Neural cell (in vitro differentiated cells): ENCODE data around the gene HS6ST3. TPM values are rescaled to one million over a fixed set of nuclear protein-coding genes. Genes with fewer than 3 reads are reported as not detected.

Experiments used
- H2AFZ ChIP-seq: fragments of 200-600, 300-800 bp; sonication (generic), shearing (Covaris generic); 2 replicates; pipeline ENCODE4 v1.6.0; 2014; ENCODE audit warnings: low read depth, mild to moderate bottlenecking, antibody characterized with exemption, low read length, moderate library complexity
- H3F3A ChIP-seq: fragments of 200-600 bp; shearing (Covaris generic); 2 replicates; pipeline ENCODE4 v1.6.1; 2016; ENCODE audit warnings: mild to moderate bottlenecking, moderate library complexity, mixed read lengths, antibody characterized with exemption, low read length; ENCODE audit not compliant: insufficient read depth, poor library complexity, severe bottlenecking
- H3K27ac ChIP-seq: fragments of 200-600, 300-800 bp; sonication (generic), shearing (Covaris generic); 2 replicates; pipeline ENCODE4 v1.5.1; 2014; ENCODE audit warnings: mild to moderate bottlenecking, low read length, moderate library complexity
- H3K27me3 ChIP-seq: fragments of 300-800, 200-600 bp; sonication (generic), shearing (Covaris generic); 2 replicates; pipeline ENCODE4 v1.6.0; 2014; ENCODE audit warnings: mild to moderate bottlenecking, low read depth, low read length, moderate library complexity; ENCODE audit not compliant: insufficient read depth
- H3K36me3 ChIP-seq: fragments of 300-800, 200-600 bp; sonication (generic), shearing (Covaris generic); 2 replicates; pipeline ENCODE4 v1.5.1; 2014; ENCODE audit warnings: mild to moderate bottlenecking, antibody characterized with exemption, low read length, moderate library complexity; ENCODE audit not compliant: insufficient read depth
- H3K4me2 ChIP-seq: fragments of 300-800, 200-600 bp; sonication (generic), shearing (Covaris generic); 2 replicates; pipeline ENCODE4 v1.6.0; 2014; ENCODE audit warnings: mild to moderate bottlenecking, low read length
- H3K4me3 ChIP-seq: fragments of 300-800, 200-600 bp; sonication (generic), shearing (Covaris generic); 2 replicates; pipeline ENCODE4 v1.5.1; 2014; ENCODE audit warnings: mild to moderate bottlenecking, low read length, moderate library complexity
- H3K79me2 ChIP-seq: fragments of 200-600 bp; shearing (Covaris generic); replicated peaks from 2 replicates; pipeline ENCODE4 v1.6.0; 2014; ENCODE audit warnings: mild to moderate bottlenecking, low read length, moderate library complexity; ENCODE audit not compliant: insufficient read depth
- H3K9ac ChIP-seq: fragments of 300-800, 200-600 bp; sonication (generic), shearing (Covaris generic); 2 replicates; pipeline ENCODE4 v1.6.1; 2016; ENCODE audit warnings: mild to moderate bottlenecking, low read length, mixed read lengths
- H3K9me2 ChIP-seq: fragments of 200-600 bp; shearing (Covaris generic); 2 replicates; pipeline ENCODE4 v1.6.1; 2016; ENCODE audit warnings: mild to moderate bottlenecking, low read length, mixed read lengths; ENCODE audit not compliant: insufficient read depth
- H3K9me3 ChIP-seq: fragments of 200-600, 300-800 bp; sonication (generic), shearing (Covaris generic); 2 replicates; pipeline ENCODE4 v1.6.1; 2016; ENCODE audit warnings: mild to moderate bottlenecking, mixed run types, low read length, moderate library complexity, mixed read lengths
- H4K20me1 ChIP-seq: fragments of 200-600 bp; shearing (Covaris generic); 2 replicates; pipeline ENCODE4 v1.6.1; 2016; ENCODE audit warnings: mild to moderate bottlenecking, mixed run types; ENCODE audit not compliant: insufficient read depth
- CTCF ChIP-seq: fragments of 450-650 bp; IDR thresholded peaks from 2 replicates; pipeline ENCODE4 v1.5.1; 2014; ENCODE audit warnings: antibody characterized with exemption, mild to moderate bottlenecking, moderate library complexity; ENCODE audit not compliant: poor library complexity, severe bottlenecking
- EP300 ChIP-seq: fragments of 450-650 bp; conservative IDR thresholded peaks from 2 replicates; pipeline ENCODE4 v1.6.1; 2014; ENCODE audit warnings: antibody characterized with exemption, mild to moderate bottlenecking, moderate library complexity; ENCODE audit not compliant: poor library complexity, severe bottlenecking
- EZH2 ChIP-seq: fragments of 200-600, 300-800 bp; shearing (Covaris generic), sonication (generic); IDR thresholded peaks from 2 replicates; pipeline ENCODE4 v1.6.1; 2014; ENCODE audit warnings: antibody characterized with exemption, low read length, borderline replicate concordance, mild to moderate bottlenecking; ENCODE audit not compliant: insufficient read depth, poor library complexity, severe bottlenecking
- MXI1 ChIP-seq: fragments of 450-650 bp; conservative IDR thresholded peaks from 2 replicates; pipeline ENCODE4 v1.6.1; 2014; ENCODE audit warnings: antibody characterized with exemption, mild to moderate bottlenecking; ENCODE audit not compliant: poor library complexity, severe bottlenecking
- POLR2AphosphoS5 ChIP-seq: IDR thresholded peaks from 2 replicates; pipeline ENCODE4 v1.6.1; 2012
- RAD21 ChIP-seq: fragments of 450-650 bp; conservative IDR thresholded peaks from 2 replicates; pipeline ENCODE4 v1.6.1; 2014; ENCODE audit warnings: antibody characterized with exemption, mild to moderate bottlenecking, moderate library complexity
- REST ChIP-seq: IDR thresholded peaks from 2 replicates; pipeline ENCODE4 v1.6.1; 2012; ENCODE audit warnings: borderline replicate concordance
- SMC3 ChIP-seq: fragments of 450-650 bp; conservative IDR thresholded peaks from 2 replicates; pipeline ENCODE4 v1.6.1; 2014; ENCODE audit warnings: antibody characterized with exemption, mild to moderate bottlenecking, moderate library complexity; ENCODE audit not compliant: poor library complexity
- TAF1 ChIP-seq: IDR thresholded peaks from 2 replicates; pipeline ENCODE4 v1.6.1; 2012; ENCODE audit warnings: low read depth
- polyA plus RNA-seq: library from polyadenylated mRNA; depleted of rRNA; stranded (reverse); fragments of >200 nt; gene quantifications from 2 replicates; pipeline ENCODE4 v1.2.3, GENCODE V29; 2014

HS6ST3 gene
- polyA plus RNA-seq, 1 donor from 2014 or later = 10.9 TPM

- Histone ChIP-seq H3K9me2 (no peaks in the 10 kb centered on the region), H3K4me3 (no peak overlapping the region)
- TF ChIP-seq EP300 (no peak), TAF1 (no peak), CTCF (no peak), EZH2 (no peak), RAD21 (no peak), REST (no peak), POLR2AphosphoS5 (no peak), SMC3 (no peak), MXI1 (no peak)
Observed at GRCh38 chr13:96398486-96398885, 308.6 kb downstream of the HS6ST3 start.

GRCh38 chr13:96403241-96403640 lies 313.3 kb downstream of the HS6ST3 start:
- Histone ChIP-seq H3K36me3 (no peaks in the 10 kb centered on the region), H3F3A (no peaks in the 10 kb centered on the region), H2AFZ (no peak overlapping the region), H3K79me2 (no peaks in the 10 kb centered on the region), H3K9me2 (no peaks in the 10 kb centered on the region), H3K9ac (no peak overlapping the region), H3K27ac (no peak overlapping the region), H3K4me2 (no peak overlapping the region), H4K20me1 (no peaks in the 10 kb centered on the region), H3K27me3 (no peaks in the 10 kb centered on the region), H3K4me3 (no peak overlapping the region), H3K9me3 (no peaks in the 10 kb centered on the region)
- TF ChIP-seq RAD21 (no peak), TAF1 (no peak), REST (no peak), EP300 (no peak), SMC3 (no peak), EZH2 (no peak), MXI1 (no peak), CTCF (no peak), POLR2AphosphoS5 (no peak)

More at GRCh38 chr13:96398486-96398885, 308.6 kb downstream of the HS6ST3 start:
- no peaks in the 10 kb centered on the region for H3F3A ChIP-seq
- H4K20me1 ChIP-seq = no peaks in the 10 kb centered on the region
- H3K27me3 ChIP-seq = no peaks in the 10 kb centered on the region
- H3K27ac ChIP-seq = no peak overlapping the region
- no peak overlapping the region for H2AFZ ChIP-seq
- no peak overlapping the region for H3K9ac ChIP-seq
- H3K79me2 ChIP-seq = no peaks in the 10 kb centered on the region
- no peak overlapping the region for H3K4me2 ChIP-seq
- no peaks in the 10 kb centered on the region for H3K36me3 ChIP-seq
- H3K9me3 ChIP-seq = no peaks in the 10 kb centered on the region
